Central memory CD8-positive, alpha-beta T cell (primary cell): ENCODE measurements around the gene ATXN7L3B.

Source experiments
- ATAC-seq: fragments of 150-1000 bp; cut with Tn5 transposase; replicated peaks from 2 replicates; pipeline ENCODE4 v1.10.0; 2022; ENCODE audit warnings: mild to moderate bottlenecking, moderate FRiP score, moderate number of reproducible peaks; ENCODE audit not compliant: poor library complexity, severe bottlenecking; ENCODE audit errors: extremely low read depth
- DNase-seq, 2 donors: peaks; one replicate each; pipeline ENCODE4 v3.0.0; 2021; ENCODE audit warnings: low spot score in 2 of 2
- H3K27ac Mint-ChIP-seq: one replicate; pipeline ENCODE4 v1.8.0; 2022; ENCODE audit warnings: low read depth, mild to moderate bottlenecking, moderate library complexity, mixed read lengths
- H3K27me3 Mint-ChIP-seq: one replicate; pipeline ENCODE4 v1.8.0; 2022; ENCODE audit warnings: mixed read lengths
- H3K36me3 Mint-ChIP-seq: one replicate; pipeline ENCODE4 v1.8.0; 2022; ENCODE audit warnings: mild to moderate bottlenecking, moderate library complexity, mixed read lengths; ENCODE audit not compliant: insufficient read depth
- H3K4me1 Mint-ChIP-seq: one replicate; pipeline ENCODE4 v1.8.0; 2022; ENCODE audit warnings: mixed read lengths
- H3K4me3 Mint-ChIP-seq: one replicate; pipeline ENCODE4 v1.8.0; 2022; ENCODE audit warnings: mild to moderate bottlenecking, moderate library complexity, mixed read lengths
- H3K9me3 Mint-ChIP-seq: one replicate; pipeline ENCODE4 v1.8.0; 2022; ENCODE audit warnings: mixed read lengths

Gene ATXN7L3B

DNA sequence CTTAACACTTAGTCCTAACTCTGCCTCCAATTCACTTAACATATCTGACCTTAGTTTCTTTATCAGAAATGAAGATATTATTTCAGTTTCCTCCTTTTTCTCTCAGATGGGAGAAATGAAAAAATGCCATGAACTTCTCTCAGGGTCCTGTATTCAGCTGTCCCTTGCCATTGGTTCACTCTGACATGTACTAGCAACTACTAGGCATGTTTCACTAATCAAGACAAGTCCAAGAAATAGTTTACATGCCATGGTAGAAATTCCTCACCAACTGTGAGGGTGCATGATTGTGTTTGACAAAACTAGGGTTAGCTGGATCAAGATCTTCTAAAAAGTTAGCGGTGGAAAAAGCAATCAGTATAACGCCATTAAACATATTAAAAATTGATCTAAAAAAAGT is 7.0 kb upstream of the ATXN7L3B start:
- Mint-ChIP-seq H3K4me1 (no peaks in the 10 kb centered on the region), H3K9me3 (no peaks in the 10 kb centered on the region), H3K36me3 (no peaks in the 10 kb centered on the region), H3K4me3 (no peak overlapping the region), H3K27ac (no peak overlapping the region), H3K27me3 (peaks cover 1% of the 10 kb centered on the region)
- DNase-seq (no peak), ATAC-seq (no peak)

DNA sequence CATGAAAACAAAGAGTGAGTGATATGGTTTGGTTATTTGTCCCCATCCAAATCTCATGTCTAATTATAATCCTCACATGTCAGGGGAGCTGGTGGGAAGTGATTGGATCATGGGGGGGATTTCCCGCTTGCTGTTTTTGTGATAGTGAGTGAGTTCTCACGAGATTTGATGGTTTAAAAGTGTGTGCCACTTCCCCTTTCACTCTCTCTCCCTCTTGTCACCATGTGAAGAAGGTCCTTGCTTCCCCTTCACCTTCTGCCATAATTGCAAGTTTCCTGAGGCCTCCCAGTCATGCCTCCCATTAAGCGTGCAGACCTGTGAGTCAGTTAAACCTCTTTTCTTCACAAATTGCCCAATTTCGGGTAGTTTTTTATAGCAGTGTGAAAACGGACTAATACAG is 2.1 kb upstream of the ATXN7L3B start:
- Mint-ChIP-seq H3K27me3 (no peaks in the 10 kb centered on the region), H3K4me3 (no peak overlapping the region), H3K27ac (no peak overlapping the region), H3K36me3 (peaks cover 23% of the 10 kb centered on the region), H3K4me1 (peaks cover 37% of the 10 kb centered on the region), H3K9me3 (no peaks in the 10 kb centered on the region)
- ATAC-seq (no peak), DNase-seq (no peak)

GRCh38 chr12:74537126-74537706 is 419 bp upstream of the ATXN7L3B start:
- no peaks in the 10 kb centered on the region for H3K9me3 Mint-ChIP-seq
- DNase-seq (no peak), ATAC-seq (peak; percentile 53)
- no peaks in the 10 kb centered on the region for H3K27me3 Mint-ChIP-seq
- H3K36me3 Mint-ChIP-seq, result peaks cover 28% of the 10 kb centered on the region
- peak overlapping the region; percentile 96 for H3K4me3 Mint-ChIP-seq
- H3K4me1 Mint-ChIP-seq, result peaks cover 52% of the 10 kb centered on the region
- H3K27ac Mint-ChIP-seq, result peak overlapping the region; percentile 100

DNA sequence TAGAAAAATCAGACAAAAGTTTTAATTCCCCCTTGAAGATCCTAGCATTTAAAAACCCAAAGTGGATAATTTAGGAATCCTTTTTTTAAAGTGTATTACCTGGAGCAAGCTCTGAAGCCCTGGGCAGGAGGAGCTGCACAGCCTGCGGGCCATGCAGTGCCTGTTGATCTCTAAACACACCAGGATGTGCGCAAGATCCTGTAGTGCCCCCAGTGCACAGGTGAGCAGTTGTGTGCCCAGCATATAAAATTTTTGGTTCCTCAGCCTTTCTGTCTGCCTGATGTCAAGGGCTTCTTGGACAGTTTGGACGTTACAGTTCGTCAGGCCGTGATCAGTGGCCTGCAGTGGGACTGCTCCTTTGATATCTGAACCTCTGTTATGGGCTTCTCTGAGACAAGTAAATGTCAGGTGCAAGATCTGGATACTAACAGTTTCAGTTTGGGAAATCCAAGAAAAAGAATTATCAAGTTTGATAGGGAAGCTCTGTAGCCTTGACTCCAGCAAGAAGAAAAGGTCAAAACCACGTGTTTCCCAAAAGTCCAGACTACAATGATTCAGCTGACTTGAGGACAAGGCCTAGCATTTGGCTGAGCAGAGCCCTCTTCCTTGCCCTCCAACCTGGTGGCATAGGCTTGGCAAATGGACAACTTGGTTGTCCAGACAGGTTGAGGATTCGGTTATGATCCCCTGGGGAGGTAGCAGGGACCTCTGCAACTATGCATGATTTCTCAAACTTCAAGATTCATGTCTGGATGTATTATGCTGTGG is 1.0 kb downstream of the ATXN7L3B start:
- peak overlapping the region; percentile 100 for H3K27ac Mint-ChIP-seq

GRCh38 chr12:74539261-74539660 is 1.6 kb downstream of the ATXN7L3B start:
- peak overlapping the region; percentile 100 for H3K27ac Mint-ChIP-seq
- DNase-seq (no peak), ATAC-seq (no peak)
- H3K4me1 Mint-ChIP-seq, result peaks cover 58% of the 10 kb centered on the region
- H3K27me3 Mint-ChIP-seq, result no peaks in the 10 kb centered on the region
- H3K36me3 Mint-ChIP-seq, result peaks cover 34% of the 10 kb centered on the region
- peak overlapping the region; percentile 96 for H3K4me3 Mint-ChIP-seq
- H3K9me3 Mint-ChIP-seq, result no peaks in the 10 kb centered on the region

More for the DNA sequence above, 1.0 kb downstream of the ATXN7L3B start:
- H3K9me3 Mint-ChIP-seq, result no peaks in the 10 kb centered on the region
- H3K4me1 Mint-ChIP-seq, result peaks cover 58% of the 10 kb centered on the region
- H3K36me3 Mint-ChIP-seq, result peaks cover 34% of the 10 kb centered on the region
- no peaks in the 10 kb centered on the region for H3K27me3 Mint-ChIP-seq
- peak; percentile 46 for ATAC-seq
- H3K4me3 Mint-ChIP-seq, result peak overlapping the region; percentile 96
- peak; percentile 25 to 29 for DNase-seq

GRCh38 chr12:74539765-74540526 is 2.3 kb downstream of the ATXN7L3B start:
- no peaks in the 10 kb centered on the region for H3K9me3 Mint-ChIP-seq
- H3K4me3 Mint-ChIP-seq, result peak overlapping the region; percentile 96
- peak overlapping the region; percentile 100 for H3K27ac Mint-ChIP-seq
- H3K27me3 Mint-ChIP-seq, result no peaks in the 10 kb centered on the region
- H3K36me3 Mint-ChIP-seq, result peaks cover 34% of the 10 kb centered on the region
- ATAC-seq, result no peak
- H3K4me1 Mint-ChIP-seq, result peaks cover 58% of the 10 kb centered on the region
- no peak for DNase-seq

DNA sequence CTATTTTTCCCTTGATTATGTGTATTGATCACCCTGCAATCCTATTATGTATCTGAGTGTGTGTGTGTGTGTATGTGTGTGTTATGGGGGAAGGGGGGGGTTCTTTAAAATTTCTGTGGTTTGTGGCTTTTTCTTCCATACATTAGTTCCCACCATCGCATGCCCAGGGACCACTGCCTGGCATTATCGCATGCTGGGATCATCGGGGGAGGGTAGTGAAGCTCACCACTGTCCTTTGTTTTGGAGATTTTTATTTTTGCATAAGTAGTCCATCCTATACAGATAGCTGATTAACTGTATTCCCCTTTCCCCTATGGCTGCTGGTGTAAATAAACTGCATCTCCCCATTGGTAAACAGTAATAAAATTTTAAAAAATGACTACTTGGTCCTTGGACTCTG is 3.4 kb downstream of the ATXN7L3B start:
- DNase-seq (no peak), ATAC-seq (no peak)
- Mint-ChIP-seq H3K9me3 (no peaks in the 10 kb centered on the region), H3K4me3 (peak overlapping the region; percentile 96), H3K36me3 (peaks cover 36% of the 10 kb centered on the region), H3K4me1 (peaks cover 64% of the 10 kb centered on the region), H3K27ac (peak overlapping the region; percentile 100), H3K27me3 (no peaks in the 10 kb centered on the region)

- Mint-ChIP-seq H3K36me3 (peaks cover 8% of the 10 kb centered on the region), H3K27me3 (no peaks in the 10 kb centered on the region), H3K4me1 (peaks cover 17% of the 10 kb centered on the region), H3K27ac (no peak overlapping the region), H3K9me3 (no peaks in the 10 kb centered on the region), H3K4me3 (no peak overlapping the region)
- ATAC-seq (no peak), DNase-seq (no peak)
Measured at GRCh38 chr12:74547249-74547648, 9.6 kb downstream of the ATXN7L3B start.

- Mint-ChIP-seq H3K27ac (no peak overlapping the region), H3K27me3 (no peaks in the 10 kb centered on the region), H3K4me1 (peaks cover 4% of the 10 kb centered on the region), H3K9me3 (no peaks in the 10 kb centered on the region), H3K4me3 (no peak overlapping the region), H3K36me3 (no peaks in the 10 kb centered on the region)
- DNase-seq, result no peak
- no peak for ATAC-seq
Measured at GRCh38 chr12:74551291-74551690, 13.7 kb downstream of the ATXN7L3B start.

DNA sequence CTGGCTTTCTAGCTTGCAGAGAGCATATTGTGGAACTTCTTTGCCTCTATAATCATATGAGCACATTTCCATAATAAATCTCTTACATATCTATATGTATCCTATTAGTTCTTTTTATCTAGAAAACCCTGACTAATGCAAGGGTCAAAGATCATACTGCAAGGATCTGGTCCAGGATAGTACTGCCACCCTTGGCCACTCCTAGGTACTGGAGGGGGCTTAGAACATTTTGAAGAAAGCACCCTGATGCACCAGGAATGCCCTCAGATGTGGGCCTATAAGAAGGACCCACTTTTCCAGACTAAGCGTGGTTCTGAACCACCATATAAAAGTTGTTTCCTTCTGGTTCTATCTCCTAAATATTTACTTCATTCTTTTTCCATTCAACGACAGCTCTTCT is 14.6 kb downstream of the ATXN7L3B start:
- Mint-ChIP-seq H3K4me3 (no peak overlapping the region), H3K27ac (no peak overlapping the region), H3K27me3 (no peaks in the 10 kb centered on the region), H3K9me3 (no peaks in the 10 kb centered on the region), H3K4me1 (no peaks in the 10 kb centered on the region), H3K36me3 (no peaks in the 10 kb centered on the region)
- DNase-seq, result no peak
- ATAC-seq, result no peak

- Mint-ChIP-seq H3K36me3 (no peaks in the 10 kb centered on the region), H3K27me3 (peaks cover 16% of the 10 kb centered on the region), H3K4me3 (no peak overlapping the region), H3K4me1 (no peaks in the 10 kb centered on the region), H3K27ac (no peak overlapping the region), H3K9me3 (no peaks in the 10 kb centered on the region)
- DNase-seq (no peak), ATAC-seq (no peak)
Measured at GRCh38 chr12:74559728-74560127, 22.1 kb downstream of the ATXN7L3B start.

- Mint-ChIP-seq H3K4me1 (no peaks in the 10 kb centered on the region), H3K4me3 (no peak overlapping the region), H3K9me3 (no peaks in the 10 kb centered on the region), H3K27ac (no peak overlapping the region), H3K27me3 (peaks cover 10% of the 10 kb centered on the region), H3K36me3 (no peaks in the 10 kb centered on the region)
- ATAC-seq (no peak), DNase-seq (no peak)
Measured at GRCh38 chr12:74563927-74564326, 26.3 kb downstream of the ATXN7L3B start.

GRCh38 chr12:74578486-74578885 is 40.9 kb downstream of the ATXN7L3B start:
- H3K36me3 Mint-ChIP-seq, result peaks cover 2% of the 10 kb centered on the region
- DNase-seq, result no peak
- no peaks in the 10 kb centered on the region for H3K27me3 Mint-ChIP-seq
- H3K9me3 Mint-ChIP-seq, result no peaks in the 10 kb centered on the region
- ATAC-seq, result no peak
- H3K27ac Mint-ChIP-seq, result no peak overlapping the region
- H3K4me3 Mint-ChIP-seq, result no peak overlapping the region
- H3K4me1 Mint-ChIP-seq, result no peaks in the 10 kb centered on the region
